GM12878 (cell line): Measurements from ENCODE around the gene LYPLA2. TPM values are rescaled to one million over a fixed set of nuclear protein-coding genes. Genes with fewer than 3 reads are reported as not detected.

ENCODE experiments used
- ATAC-seq: fragments of 200-7000 bp; cut with Tn5 transposase; 3 replicates; pipeline ENCODE4 v1.9.1; 2020; ENCODE audit warnings: mild to moderate bottlenecking, moderate library complexity
- BruUV-seq: library from RNA; stranded (reverse); fragments of 400-500 nt; replicated peaks from 2 replicates; lab custom pipeline; 2021; lab: Mats Ljungman, UMichigan
- CTCF ChIA-PET: fragments of 300-600 bp; sonication (Branson Sonifier 250); formaldehyde crosslinking; extraction: SDS; loops from one replicate; lab custom pipeline; 2021; ENCODE audit warnings: inconsistent platforms; lab: Yijun Ruan, JAX
- POLR2A ChIA-PET: fragments of 350-600 bp; formaldehyde crosslinking; extraction: SDS; loops from one replicate; lab custom pipeline; 2021; ENCODE audit warnings: inconsistent platforms; lab: Charles Lee
- RAD21 ChIA-PET: fragments of 300-600 bp; sonication (Branson Sonifier 250); formaldehyde crosslinking; loops from one replicate; lab custom pipeline; 2023; ENCODE audit warnings: antibody characterized with exemption; ENCODE audit not compliant: unreplicated experiment; lab: Charles Lee
- SMC1A ChIA-PET: fragments of 300-600 bp; sonication (Branson Sonifier 250); formaldehyde crosslinking; loops from one replicate; lab custom pipeline; 2023; ENCODE audit not compliant: unreplicated experiment, uncharacterized antibody; lab: Charles Lee
- DNase-seq: peaks from one replicate; pipeline ENCODE4 v3.0.0-alpha.2; 2011; ENCODE audit warnings: low read depth, low spot score
- FAIRE-seq: peaks from 3 replicates; lab custom pipeline; 2011; peaks lifted over from hg19 to GRCh38; lab: Jason Lieb, UNC
- H2AFZ ChIP-seq: 2 replicates; pipeline ENCODE4 v1.6.0; 2011; ENCODE audit warnings: low read depth, low read length, control low read depth; ENCODE audit not compliant: control insufficient read depth
- H3K27ac ChIP-seq: 2 replicates; pipeline ENCODE4 v1.5.1; 2011; ENCODE audit warnings: control low read depth; ENCODE audit not compliant: control insufficient read depth, insufficient read depth
- H3K27me3 ChIP-seq, 2 experiments: replicated peaks in 1 of 2; 2 replicates each; pipeline versions ENCODE4 v1.6.0 to v1.6.1; 2011; ENCODE audit warnings: low read length in 1 of 2; ENCODE audit not compliant: control insufficient read depth in 2 of 2, insufficient read depth in 2 of 2
- H3K36me3 ChIP-seq, 2 experiments: 2 replicates each; pipeline ENCODE4 v1.5.1; 2011; ENCODE audit warnings: low read length in 1 of 2; ENCODE audit not compliant: control insufficient read depth in 2 of 2, insufficient read depth in 2 of 2
- H3K4me1 ChIP-seq: 2 replicates; pipeline ENCODE4 v1.6.1; 2011; ENCODE audit warnings: mild to moderate bottlenecking, low read length, moderate library complexity, mixed read lengths; ENCODE audit not compliant: control insufficient read depth, insufficient read depth
- H3K4me2 ChIP-seq: 2 replicates; pipeline ENCODE4 v1.6.0; 2011; ENCODE audit warnings: control low read depth; ENCODE audit not compliant: control insufficient read depth, insufficient read depth
- H3K4me3 ChIP-seq: fragments of 200-600 bp; sonication (generic); 2 replicates; pipeline ENCODE4 v1.5.1; 2016
- H3K79me2 ChIP-seq: 2 replicates; pipeline ENCODE4 v1.6.0; 2011; ENCODE audit warnings: low read length; ENCODE audit not compliant: control insufficient read depth, insufficient read depth
- H3K9ac ChIP-seq: 2 replicates; pipeline ENCODE4 v1.8.0; 2011; ENCODE audit warnings: low read length, control low read depth, mixed read lengths; ENCODE audit not compliant: control insufficient read depth, insufficient read depth
- H3K9me3 ChIP-seq: replicated peaks from 3 replicates; pipeline ENCODE4 v1.5.1; 2011; ENCODE audit warnings: mild to moderate bottlenecking, low read length; ENCODE audit not compliant: control insufficient read depth, insufficient read depth
- H4K20me1 ChIP-seq: 2 replicates; pipeline ENCODE4 v1.6.0; 2011; ENCODE audit not compliant: control insufficient read depth, insufficient read depth
- CHD1 ChIP-seq: IDR thresholded peaks from 2 replicates; pipeline ENCODE4 v1.6.1; 2012; ENCODE audit warnings: low read depth, low read length, improper control_type of control experiment
- CHD2 ChIP-seq: IDR thresholded peaks from 2 replicates; pipeline ENCODE4 v1.6.1; 2011; ENCODE audit warnings: low read depth, low read length, improper control_type of control experiment, borderline replicate concordance
- ESRRA ChIP-seq: IDR thresholded peaks from 2 replicates; pipeline ENCODE4 v1.6.1; 2012; ENCODE audit warnings: mild to moderate bottlenecking, low read length, improper control_type of control experiment
- HDAC6 ChIP-seq: fragments of 200-600 bp; sonication (generic); IDR thresholded peaks from one replicate; pipeline ENCODE4 v1.8.0; 2017; ENCODE audit warnings: antibody characterized with exemption; ENCODE audit not compliant: unreplicated experiment
- JUND ChIP-seq: IDR thresholded peaks from 2 replicates; pipeline ENCODE4 v1.6.1; 2012; ENCODE audit warnings: low read depth, mild to moderate bottlenecking, low read length, improper control_type of control experiment, moderate library complexity
- LARP7 ChIP-seq: fragments of 450-650 bp; IDR thresholded peaks from 2 replicates; pipeline ENCODE4 v1.6.1; 2017; ENCODE audit warnings: mild to moderate bottlenecking
- MTA2 ChIP-seq: fragments of 450-650 bp; IDR thresholded peaks from 2 replicates; pipeline ENCODE4 v1.6.1; 2016; ENCODE audit warnings: low read depth, mild to moderate bottlenecking, moderate library complexity
- PKNOX1 ChIP-seq: fragments of 450-650 bp; IDR thresholded peaks from 2 replicates; pipeline ENCODE4 v1.6.1; 2016; ENCODE audit warnings: mild to moderate bottlenecking
- STAT1 ChIP-seq: fragments of 450-650 bp; conservative IDR thresholded peaks from 2 replicates; pipeline ENCODE4 v1.6.1; 2014; ENCODE audit warnings: antibody characterized with exemption, mild to moderate bottlenecking
- TAF1 ChIP-seq: IDR thresholded peaks from 2 replicates; pipeline ENCODE4 v1.6.1; 2011; ENCODE audit warnings: mild to moderate bottlenecking, low read depth, low read length, borderline replicate concordance
- ZBTB33 ChIP-seq: fragments of 450-650 bp; IDR thresholded peaks from 2 replicates; pipeline ENCODE4 v1.6.1; 2017; ENCODE audit warnings: mild to moderate bottlenecking
- ZSCAN29 ChIP-seq: fragments of 450-650 bp; IDR thresholded peaks from 2 replicates; pipeline ENCODE4 v1.6.1; 2017; ENCODE audit warnings: mild to moderate bottlenecking, moderate library complexity
- ZZZ3 ChIP-seq: IDR thresholded peaks from 2 replicates; pipeline ENCODE4 v1.6.1; 2011; ENCODE audit warnings: low read depth; ENCODE audit not compliant: control insufficient read depth, insufficient read length
- WGBS: methylation state at CpG from one replicate; pipeline ENCODE4 v1.1.6; 2016; ENCODE audit warnings: low lambda C conversion rate; ENCODE audit not compliant: insufficient replicate concordance, insufficient coverage; ENCODE audit errors: missing lambda C conversion rate; 5-methylcytosine and 5-hydroxymethylcytosine counted together
- in situ Hi-C: fragments of 300-500 bp; cut with MboI; formaldehyde crosslinking; loops from 9 replicates; pipeline ENCODE4 v1.14.3; 2018; ENCODE audit warnings: mixed read lengths
- intact Hi-C: fragments of 100-400 bp; cut with micrococcal nuclease; formaldehyde crosslinking; loops from one replicate; pipeline ENCODE4 v1.14.2; 2022; ENCODE audit not compliant: unreplicated experiment
- polyA plus RNA-seq, 11 experiments: library from polyadenylated mRNA; depleted of rRNA in 4 of 11; unstranded in 6 of 11; stranded (reverse) in 5 of 11; fragments of >200 nt; fragmentation: Nextera tagmentation in 4 of 11; fragmentation: Illumina TruSeq in 1 of 11; extraction: Ambion mirVana in 4 of 11; extraction: Trizol in 1 of 11; gene quantifications; 1 replicate in 1 of 11; 2 replicates in 10 of 11; pipeline versions ENCODE4 v1.2.1 to v1.2.3, GENCODE V29; 2011 to 2016; ENCODE audit warnings: inconsistent platforms in 2 of 11, missing spikeins in 2 of 11, low read depth in 1 of 11
- total RNA-seq, 4 experiments: library from RNA; depleted of rRNA in 3 of 4; stranded (reverse); fragments of >200 nt in 3 of 4; fragmentation: Illumina TruSeq in 1 of 4; extraction: Trizol in 1 of 4; gene quantifications; 2 replicates each; pipeline versions ENCODE4 v1.2.1 to v1.2.3, GENCODE V29; 2013 to 2021
- TF ChIP-seq, protein P1 (sequence below): IDR thresholded peaks from 2 replicates; pipeline ENCODE4 v1.6.1; 2011; ENCODE audit warnings: low read depth, mild to moderate bottlenecking, low read length, moderate library complexity, borderline replicate concordance; ENCODE audit errors: extremely low read depth

Gene LYPLA2
- total and polyA plus RNA-seq, 10 of the 15 experiments (the other 5 are each of a cell fraction or from before 2014, with no cell fraction given) = 2.7 to 129 (median 62.3) TPM

GRCh38 chr1:23823767-23824166, 32.8 kb downstream of the LYPLA2 start:
- intact Hi-C loops = no loop called here

More at GRCh38 chr1:23823767-23824166, 32.8 kb downstream of the LYPLA2 start:
- no peak for FAIRE-seq
- ATAC-seq = no peak
- no peaks in the 10 kb centered on the region for H4K20me1 ChIP-seq
- RAD21 ChIA-PET = interaction anchor here (1.0 to 2.4 kb wide), 4 partner anchors 13 to 186 kb away, joined by 3 to 16 read pairs (median 4); partner anchors contain the start of gene CNR2
- H3K4me3 ChIP-seq = peak overlapping the region; percentile 83; the same call in 1 of the 2 replicates
- H3K4me1 ChIP-seq = no peaks in the 10 kb centered on the region
- TF ChIP-seq ZSCAN29 = no peak
- no peak for TF ChIP-seq MTA2
- TF ChIP-seq ESRRA = no peak
- TF ChIP-seq ZBTB33 = no peak
- TF ChIP-seq JUND = no peak
- TF ChIP-seq CHD2 = no peak
- no peak for TF ChIP-seq TAF1
- TF ChIP-seq ZZZ3 = no peak
- no peak for TF ChIP-seq PKNOX1
- TF ChIP-seq STAT1 = no peak
- TF ChIP-seq, protein P1, sequence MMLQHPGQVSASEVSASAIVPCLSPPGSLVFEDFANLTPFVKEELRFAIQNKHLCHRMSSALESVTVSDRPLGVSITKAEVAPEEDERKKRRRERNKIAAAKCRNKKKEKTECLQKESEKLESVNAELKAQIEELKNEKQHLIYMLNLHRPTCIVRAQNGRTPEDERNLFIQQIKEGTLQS = no peak
- TF ChIP-seq HDAC6 = no peak
- TF ChIP-seq LARP7 = no peak
- TF ChIP-seq CHD1 = no peak
- H3K79me2 ChIP-seq = peaks cover 10% of the 10 kb centered on the region
- SMC1A ChIA-PET = interaction anchor here (0.5 to 2.0 kb wide), 11 partner anchors 8 to 326 kb away, joined by 3 to 9 read pairs (median 4); no protein-coding TSS in a partner anchor
- WGBS = 98% methylated on average over 6 of the region's 7 CpGs
- peak overlapping the region; percentile 84 for H3K4me2 ChIP-seq
- no peak overlapping the region for H3K9ac ChIP-seq
- POLR2A ChIA-PET = interaction anchor here (0.6 to 3.5 kb wide), 6 partner anchors 14 to 87 kb away, joined by 3 to 22 read pairs (median 4); partner anchors contain the start of gene PITHD1
- no peak for DNase-seq
- no peaks in the 10 kb centered on the region for H3K9me3 ChIP-seq
- no TSS peak for BruUV-seq
- H3K36me3 ChIP-seq = no peaks in the 10 kb centered on the region
- H3K27me3 ChIP-seq = no peaks in the 10 kb centered on the region
- H2AFZ ChIP-seq = no peak overlapping the region
- no peak overlapping the region for H3K27ac ChIP-seq
- in situ Hi-C loops = no loop called here
- CTCF ChIA-PET = interaction anchor here (1.0 to 8.3 kb wide), 3 partner anchors 7 to 32 kb away, joined by 3 to 74 read pairs (median 8); no protein-coding TSS in a partner anchor
